HG03457 (cell line): ENCODE results near the gene TCF4.

Experiments used
- ATAC-seq: cut with Tn5 transposase; IDR thresholded peaks from one replicate; pipeline ENCODE4 v1.9.1; 2021; ENCODE audit warnings: moderate number of reproducible peaks; ENCODE audit not compliant: unreplicated experiment

TCF4 gene

DNA sequence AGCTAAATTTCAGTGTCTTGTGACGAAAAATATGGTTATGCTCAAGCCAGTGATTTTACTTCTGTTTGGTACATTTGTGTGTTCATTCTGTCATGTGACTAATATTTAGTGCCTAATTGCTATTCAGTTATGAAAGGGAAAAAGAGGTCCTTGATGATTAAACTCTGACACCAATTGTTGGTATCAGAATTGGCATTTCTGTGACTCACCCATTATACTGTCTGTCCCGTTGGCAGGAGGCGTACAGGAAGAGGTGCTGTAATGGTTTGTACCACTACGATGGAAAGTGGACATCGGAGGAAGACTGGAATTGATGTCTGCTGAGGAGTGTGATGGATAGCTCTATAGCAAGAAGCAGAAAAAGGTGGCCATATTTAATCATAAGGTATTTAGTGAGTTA is 318.4 kb downstream of the TCF4 start:
- no peak for ATAC-seq

DNA sequence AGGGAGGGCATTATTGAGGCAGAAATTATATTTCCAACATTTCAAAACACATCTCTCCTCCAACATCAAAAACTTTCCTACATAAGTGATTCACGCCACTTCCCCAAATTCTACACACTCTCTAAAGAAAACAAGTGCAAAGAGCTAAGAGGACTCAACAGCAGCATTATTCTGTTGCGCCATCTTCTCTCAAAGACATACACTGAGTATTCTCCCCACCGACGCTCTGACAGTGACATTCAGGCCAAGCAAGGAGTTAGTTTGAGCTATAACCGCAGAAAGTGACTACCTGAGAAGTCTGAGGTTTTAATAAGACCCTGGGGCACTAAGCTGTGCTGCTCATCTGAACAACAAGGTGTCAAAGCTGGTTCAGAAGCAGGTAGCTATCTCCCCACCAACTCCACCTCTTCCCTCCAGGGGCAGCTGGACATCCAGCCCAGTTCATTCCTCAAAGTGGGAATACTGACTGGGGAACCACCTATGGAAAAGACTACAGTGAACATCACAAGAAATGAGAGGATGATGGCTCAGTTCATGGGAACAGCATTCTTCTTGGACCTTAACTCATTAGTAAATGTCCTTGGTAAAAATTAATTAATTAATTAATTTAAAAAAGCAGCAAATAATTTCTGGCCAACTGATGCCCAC is 319.2 kb downstream of the TCF4 start:
- ATAC-seq: peak; percentile 27

DNA sequence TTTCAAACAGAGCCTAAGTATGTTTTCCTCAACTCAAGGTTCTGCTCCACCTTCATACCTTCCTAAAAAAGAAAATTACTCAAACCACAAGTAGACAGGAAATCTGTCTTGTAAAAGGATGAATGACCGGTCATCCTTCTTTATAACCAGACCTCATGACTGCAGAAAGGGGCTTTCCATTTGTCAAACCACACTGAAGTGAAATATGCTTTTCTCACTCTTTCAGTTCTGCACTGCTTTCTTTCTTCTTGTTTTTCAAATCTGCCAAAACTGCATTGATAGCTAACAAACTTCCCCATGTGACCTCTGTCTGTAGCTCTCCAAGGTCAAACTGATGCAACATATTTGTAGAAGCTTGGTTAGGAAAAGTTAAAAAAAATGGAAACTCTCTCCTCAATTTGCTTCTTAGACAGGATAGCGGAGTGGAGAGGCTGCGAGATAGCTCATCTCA is 319.8 kb downstream of the TCF4 start:
- peak; percentile 74 for ATAC-seq

- ATAC-seq: no peak
Measured at GRCh38 chr18:55266981-55267380, 321.0 kb downstream of the TCF4 start.

GRCh38 chr18:55265984-55266383 is 322.0 kb downstream of the TCF4 start:
- peak; percentile 45 for ATAC-seq

DNA sequence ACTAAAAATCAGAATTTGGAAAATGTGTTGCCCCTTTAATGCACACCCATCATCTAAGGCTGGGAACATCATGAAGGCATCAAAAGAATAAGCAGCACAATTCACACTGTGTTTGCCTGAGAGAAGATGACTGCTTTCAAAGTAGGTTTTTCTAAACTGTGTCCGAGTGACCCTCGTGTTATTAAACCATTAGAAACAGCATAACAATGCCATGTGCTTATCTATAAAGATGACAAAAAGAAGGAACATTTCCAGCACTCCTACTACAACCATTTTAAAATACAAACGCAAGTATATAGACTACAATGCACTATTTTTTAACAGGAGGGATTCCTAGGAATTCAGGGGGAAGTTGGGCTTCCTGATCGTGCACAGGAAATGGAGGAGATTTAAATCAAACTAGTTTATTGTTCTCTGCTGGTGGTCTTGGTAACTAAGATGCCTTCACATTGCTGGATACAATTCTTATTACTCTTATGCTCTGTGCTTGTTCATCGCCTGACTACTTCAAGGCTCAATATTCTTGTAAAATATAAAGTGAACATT is 322.8 kb downstream of the TCF4 start:
- ATAC-seq: no peak

DNA sequence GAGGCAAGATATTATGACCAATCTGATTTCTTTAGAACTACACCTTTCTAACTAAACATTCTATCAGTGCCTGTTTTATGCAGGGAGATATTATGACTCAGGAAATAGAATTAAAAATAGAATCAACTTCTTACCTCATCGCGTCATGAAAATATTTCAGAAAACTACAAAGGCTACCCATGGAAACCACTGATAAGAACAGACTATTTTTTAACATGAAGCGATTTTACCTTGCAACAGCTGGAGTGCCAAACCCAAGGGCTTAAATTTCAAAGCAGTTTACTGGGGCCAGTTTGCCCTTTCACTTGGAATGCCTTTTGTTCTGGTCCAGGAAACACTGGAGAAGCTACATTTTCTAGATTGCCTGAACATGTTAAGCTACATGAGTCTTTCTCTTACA is 323.9 kb downstream of the TCF4 start:
- ATAC-seq: no peak

GRCh38 chr18:55262021-55262560 is 325.9 kb downstream of the TCF4 start:
- no peak for ATAC-seq

GRCh38 chr18:55261253-55261652 is 326.7 kb downstream of the TCF4 start:
- ATAC-seq: no peak

DNA sequence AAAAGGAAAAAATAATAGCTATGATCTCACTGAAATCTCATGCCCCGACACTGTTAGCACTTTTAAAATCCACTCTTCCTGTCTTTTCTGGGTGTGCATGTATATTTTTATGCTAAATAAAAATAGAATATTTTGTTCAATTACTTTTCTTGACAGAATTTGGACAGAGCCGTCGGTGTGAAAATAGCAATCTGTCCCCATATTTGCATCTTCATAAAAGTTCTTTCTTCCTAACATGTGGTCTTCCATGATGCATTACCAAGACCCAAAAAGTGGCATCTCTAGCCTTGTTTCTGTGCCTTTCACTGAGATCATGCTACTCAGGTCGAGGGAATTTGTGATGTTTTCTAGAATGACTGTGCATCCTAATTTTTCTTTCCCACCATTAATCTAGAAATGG is 329.9 kb downstream of the TCF4 start:
- no peak for ATAC-seq

DNA sequence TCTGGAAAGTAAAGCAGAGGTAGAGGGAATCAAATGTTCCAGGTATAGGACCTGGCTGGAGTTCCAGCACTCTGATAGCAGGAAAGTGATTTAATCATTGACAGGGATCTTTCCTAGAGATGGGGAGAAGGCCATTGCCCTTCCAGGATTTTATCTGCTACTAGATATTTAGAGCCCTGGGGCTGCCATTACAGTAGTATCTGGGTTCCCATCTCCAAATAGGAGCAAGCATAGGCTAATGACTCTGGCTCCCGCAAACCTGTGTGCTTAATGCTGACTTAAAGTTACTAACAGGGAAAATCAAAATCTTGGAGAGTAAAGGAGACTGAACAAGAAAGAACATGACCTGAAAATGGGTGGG is 331.1 kb downstream of the TCF4 start:
- no peak for ATAC-seq

GRCh38 chr18:55256226-55256928 is 331.6 kb downstream of the TCF4 start:
- ATAC-seq: no peak

- ATAC-seq: no peak
Measured at GRCh38 chr18:55253814-55254213, 334.2 kb downstream of the TCF4 start.

- peak; percentile 49 for ATAC-seq
Measured at GRCh38 chr18:55252901-55253300, 335.1 kb downstream of the TCF4 start.

GRCh38 chr18:55252053-55252675 is 335.8 kb downstream of the TCF4 start:
- ATAC-seq: no peak

GRCh38 chr18:55251254-55251971 is 336.6 kb downstream of the TCF4 start:
- ATAC-seq: no peak

DNA sequence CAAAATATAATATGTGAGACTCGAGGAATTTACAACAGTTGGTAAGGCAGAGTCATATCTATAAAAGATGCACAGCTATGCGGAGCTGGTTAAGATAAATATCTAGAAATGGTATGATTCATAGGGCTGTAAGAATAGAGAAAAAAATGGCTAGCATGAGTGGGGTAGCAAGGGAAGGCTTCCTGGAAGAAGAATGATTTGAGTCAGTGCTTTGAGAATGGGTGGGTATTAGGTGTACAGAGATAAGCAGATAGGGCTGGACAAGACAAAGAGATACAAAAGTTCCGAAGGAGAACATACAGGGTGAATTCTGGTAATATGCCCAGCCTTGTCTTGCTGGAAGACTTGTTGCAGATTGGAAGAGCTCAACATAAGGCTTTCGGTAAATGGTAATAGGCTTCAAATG is 337.2 kb downstream of the TCF4 start:
- no peak for ATAC-seq

GRCh38 chr18:55249550-55249949 is 338.4 kb downstream of the TCF4 start:
- peak; percentile 26 for ATAC-seq

GRCh38 chr18:55248495-55248894 is 339.5 kb downstream of the TCF4 start:
- no peak for ATAC-seq

DNA sequence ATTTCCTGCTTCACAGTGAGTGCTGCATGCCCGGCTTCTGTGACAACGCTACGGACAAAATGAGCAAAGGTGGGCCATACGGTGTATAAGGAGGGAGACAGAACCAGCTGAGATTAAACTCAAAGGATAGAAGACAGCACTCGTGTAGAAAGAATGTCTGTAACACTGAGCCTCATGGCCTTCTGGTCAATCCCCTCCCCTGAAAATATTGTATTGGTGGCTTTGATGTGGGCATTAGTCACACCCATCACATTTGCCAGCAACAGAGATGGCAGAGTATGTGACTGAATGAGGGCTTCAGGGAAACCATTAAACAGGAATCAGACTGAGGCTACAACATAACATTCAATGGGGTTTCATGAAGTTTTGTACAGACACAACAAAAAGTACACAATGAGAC is 341.0 kb downstream of the TCF4 start:
- ATAC-seq: no peak

DNA sequence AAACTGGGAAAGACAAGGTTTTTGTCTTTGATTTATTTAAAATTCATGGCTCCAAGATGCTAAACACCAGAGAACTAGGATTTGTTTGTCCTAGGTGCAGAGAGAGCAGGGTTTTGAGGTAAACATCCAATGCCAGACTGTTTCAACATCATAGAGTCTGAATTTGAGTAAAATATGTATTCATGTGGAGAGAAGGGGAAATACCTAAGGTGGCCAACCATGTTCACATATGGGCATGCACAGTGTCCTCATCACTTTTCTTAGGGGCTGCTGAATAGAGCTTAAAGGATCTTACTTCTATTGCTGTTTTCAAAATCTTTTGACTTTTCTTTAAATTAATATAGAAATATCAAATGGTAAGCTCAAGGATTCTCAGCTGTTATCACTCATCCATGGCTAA is 341.7 kb downstream of the TCF4 start:
- ATAC-seq: no peak
